ENCODE results near the gene TFB2M. TPM values are rescaled to one million over a fixed set of nuclear protein-coding genes. Genes with fewer than 3 reads are reported as not detected.

Gene TFB2M
- total and polyA plus RNA-seq, 2 of the 13 experiments (the other 11 are each of a cell fraction or from before 2014, with no cell fraction given): 15.7 to 31.4 TPM

DNA sequence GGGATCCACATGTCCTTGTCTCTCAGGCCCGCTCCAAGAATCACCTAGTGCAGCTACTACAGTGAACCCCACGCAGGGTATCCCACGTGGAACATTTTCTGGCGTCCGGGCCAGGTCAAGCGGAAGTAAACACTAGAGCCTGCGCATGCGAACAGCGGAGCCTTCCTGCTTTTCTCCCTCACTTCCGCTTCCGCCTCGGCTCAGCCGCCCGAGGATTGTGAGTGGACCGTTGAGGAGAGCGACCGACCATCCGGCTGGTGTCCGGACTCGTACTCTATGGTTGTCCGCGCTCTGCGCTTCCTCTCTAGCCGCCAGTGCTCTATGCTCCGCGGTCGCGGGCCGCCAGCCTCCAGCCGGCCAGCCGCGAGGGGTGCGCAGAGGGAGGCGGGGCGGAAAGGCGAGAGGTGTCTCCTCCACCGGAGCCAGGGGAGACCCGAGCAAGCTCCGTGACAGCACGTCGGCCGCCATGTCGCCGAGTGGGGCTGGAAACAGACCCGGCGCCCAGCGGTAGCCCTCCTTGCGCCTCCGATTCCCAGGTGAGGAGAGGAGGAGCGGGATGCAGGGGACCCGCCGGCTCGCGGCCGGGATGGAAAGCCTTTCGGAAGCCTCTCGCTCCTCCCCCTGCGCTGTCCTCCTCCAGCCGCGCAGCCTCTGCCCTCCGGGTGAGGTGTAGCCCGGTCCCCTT, at the start of gene TFB2M, which contains the start of gene CNST (continued):
- TF ChIP-seq, protein P1, sequence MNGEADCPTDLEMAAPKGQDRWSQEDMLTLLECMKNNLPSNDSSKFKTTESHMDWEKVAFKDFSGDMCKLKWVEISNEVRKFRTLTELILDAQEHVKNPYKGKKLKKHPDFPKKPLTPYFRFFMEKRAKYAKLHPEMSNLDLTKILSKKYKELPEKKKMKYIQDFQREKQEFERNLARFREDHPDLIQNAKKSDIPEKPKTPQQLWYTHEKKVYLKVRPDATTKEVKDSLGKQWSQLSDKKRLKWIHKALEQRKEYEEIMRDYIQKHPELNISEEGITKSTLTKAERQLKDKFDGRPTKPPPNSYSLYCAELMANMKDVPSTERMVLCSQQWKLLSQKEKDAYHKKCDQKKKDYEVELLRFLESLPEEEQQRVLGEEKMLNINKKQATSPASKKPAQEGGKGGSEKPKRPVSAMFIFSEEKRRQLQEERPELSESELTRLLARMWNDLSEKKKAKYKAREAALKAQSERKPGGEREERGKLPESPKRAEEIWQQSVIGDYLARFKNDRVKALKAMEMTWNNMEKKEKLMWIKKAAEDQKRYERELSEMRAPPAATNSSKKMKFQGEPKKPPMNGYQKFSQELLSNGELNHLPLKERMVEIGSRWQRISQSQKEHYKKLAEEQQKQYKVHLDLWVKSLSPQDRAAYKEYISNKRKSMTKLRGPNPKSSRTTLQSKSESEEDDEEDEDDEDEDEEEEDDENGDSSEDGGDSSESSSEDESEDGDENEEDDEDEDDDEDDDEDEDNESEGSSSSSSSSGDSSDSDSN (CRISPR knock-in tag; IDR thresholded peaks at IDR 0.05): peak; percentile 97
- TF ChIP-seq, protein P2, sequence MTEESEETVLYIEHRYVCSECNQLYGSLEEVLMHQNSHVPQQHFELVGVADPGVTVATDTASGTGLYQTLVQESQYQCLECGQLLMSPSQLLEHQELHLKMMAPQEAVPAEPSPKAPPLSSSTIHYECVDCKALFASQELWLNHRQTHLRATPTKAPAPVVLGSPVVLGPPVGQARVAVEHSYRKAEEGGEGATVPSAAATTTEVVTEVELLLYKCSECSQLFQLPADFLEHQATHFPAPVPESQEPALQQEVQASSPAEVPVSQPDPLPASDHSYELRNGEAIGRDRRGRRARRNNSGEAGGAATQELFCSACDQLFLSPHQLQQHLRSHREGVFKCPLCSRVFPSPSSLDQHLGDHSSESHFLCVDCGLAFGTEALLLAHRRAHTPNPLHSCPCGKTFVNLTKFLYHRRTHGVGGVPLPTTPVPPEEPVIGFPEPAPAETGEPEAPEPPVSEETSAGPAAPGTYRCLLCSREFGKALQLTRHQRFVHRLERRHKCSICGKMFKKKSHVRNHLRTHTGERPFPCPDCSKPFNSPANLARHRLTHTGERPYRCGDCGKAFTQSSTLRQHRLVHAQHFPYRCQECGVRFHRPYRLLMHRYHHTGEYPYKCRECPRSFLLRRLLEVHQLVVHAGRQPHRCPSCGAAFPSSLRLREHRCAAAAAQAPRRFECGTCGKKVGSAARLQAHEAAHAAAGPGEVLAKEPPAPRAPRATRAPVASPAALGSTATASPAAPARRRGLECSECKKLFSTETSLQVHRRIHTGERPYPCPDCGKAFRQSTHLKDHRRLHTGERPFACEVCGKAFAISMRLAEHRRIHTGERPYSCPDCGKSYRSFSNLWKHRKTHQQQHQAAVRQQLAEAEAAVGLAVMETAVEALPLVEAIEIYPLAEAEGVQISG (CRISPR knock-in tag; IDR thresholded peaks at IDR 0.05): peak; percentile 100
- TF ChIP-seq, protein P3, sequence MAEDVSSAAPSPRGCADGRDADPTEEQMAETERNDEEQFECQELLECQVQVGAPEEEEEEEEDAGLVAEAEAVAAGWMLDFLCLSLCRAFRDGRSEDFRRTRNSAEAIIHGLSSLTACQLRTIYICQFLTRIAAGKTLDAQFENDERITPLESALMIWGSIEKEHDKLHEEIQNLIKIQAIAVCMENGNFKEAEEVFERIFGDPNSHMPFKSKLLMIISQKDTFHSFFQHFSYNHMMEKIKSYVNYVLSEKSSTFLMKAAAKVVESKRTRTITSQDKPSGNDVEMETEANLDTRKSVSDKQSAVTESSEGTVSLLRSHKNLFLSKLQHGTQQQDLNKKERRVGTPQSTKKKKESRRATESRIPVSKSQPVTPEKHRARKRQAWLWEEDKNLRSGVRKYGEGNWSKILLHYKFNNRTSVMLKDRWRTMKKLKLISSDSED (CRISPR knock-in tag; IDR thresholded peaks at IDR 0.05): no peak
- TF ChIP-seq, protein P4, sequence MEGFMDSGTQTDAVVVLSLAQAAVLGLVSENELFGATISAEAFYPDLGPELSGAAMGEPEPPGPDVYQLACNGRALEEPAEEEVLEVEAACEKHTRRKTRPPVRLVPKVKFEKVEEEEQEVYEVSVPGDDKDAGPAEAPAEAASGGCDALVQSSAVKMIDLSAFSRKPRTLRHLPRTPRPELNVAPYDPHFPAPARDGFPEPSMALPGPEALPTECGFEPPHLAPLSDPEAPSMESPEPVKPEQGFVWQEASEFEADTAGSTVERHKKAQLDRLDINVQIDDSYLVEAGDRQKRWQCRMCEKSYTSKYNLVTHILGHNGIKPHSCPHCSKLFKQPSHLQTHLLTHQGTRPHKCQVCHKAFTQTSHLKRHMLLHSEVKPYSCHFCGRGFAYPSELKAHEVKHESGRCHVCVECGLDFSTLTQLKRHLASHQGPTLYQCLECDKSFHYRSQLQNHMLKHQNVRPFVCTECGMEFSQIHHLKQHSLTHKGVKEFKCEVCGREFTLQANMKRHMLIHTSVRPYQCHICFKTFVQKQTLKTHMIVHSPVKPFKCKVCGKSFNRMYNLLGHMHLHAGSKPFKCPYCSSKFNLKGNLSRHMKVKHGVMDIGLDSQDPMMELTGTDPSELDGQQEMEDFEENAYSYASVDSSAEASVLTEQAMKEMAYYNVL (CRISPR knock-in tag; IDR thresholded peaks at IDR 0.05; ENCODE audit: borderline replicate concordance): peak; percentile 74; the same call in 1 of the 2 replicates
- TF ChIP-seq HDAC2 (CRISPR knock-in tag; IDR thresholded peaks at IDR 0.05) (peak; percentile 89), MTA3 (CRISPR knock-in tag; IDR thresholded peaks at IDR 0.05) (no peak), ZNF598 (CRISPR knock-in tag; IDR thresholded peaks at IDR 0.05; ENCODE audit: borderline replicate concordance) (no peak), NR2F2 (IDR thresholded peaks at IDR 0.05; ENCODE audit: borderline replicate concordance, low read depth) (no peak; the same call in 1 of the 2 replicates), ZNF788 (CRISPR knock-in tag; IDR thresholded peaks at IDR 0.05; ENCODE audit: borderline replicate concordance) (peak; percentile 92; the same call in 1 of the 2 replicates), SMAD1 (CRISPR knock-in tag; IDR thresholded peaks at IDR 0.05; ENCODE audit: borderline replicate concordance, low read depth) (peak; percentile 76; the same call in 1 of the 2 replicates)
- TF ChIP-seq, protein P5, sequence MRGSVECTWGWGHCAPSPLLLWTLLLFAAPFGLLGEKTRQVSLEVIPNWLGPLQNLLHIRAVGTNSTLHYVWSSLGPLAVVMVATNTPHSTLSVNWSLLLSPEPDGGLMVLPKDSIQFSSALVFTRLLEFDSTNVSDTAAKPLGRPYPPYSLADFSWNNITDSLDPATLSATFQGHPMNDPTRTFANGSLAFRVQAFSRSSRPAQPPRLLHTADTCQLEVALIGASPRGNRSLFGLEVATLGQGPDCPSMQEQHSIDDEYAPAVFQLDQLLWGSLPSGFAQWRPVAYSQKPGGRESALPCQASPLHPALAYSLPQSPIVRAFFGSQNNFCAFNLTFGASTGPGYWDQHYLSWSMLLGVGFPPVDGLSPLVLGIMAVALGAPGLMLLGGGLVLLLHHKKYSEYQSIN (CRISPR knock-in tag; IDR thresholded peaks at IDR 0.05; ENCODE audit: borderline replicate concordance): no peak
- TF ChIP-seq, protein P6, sequence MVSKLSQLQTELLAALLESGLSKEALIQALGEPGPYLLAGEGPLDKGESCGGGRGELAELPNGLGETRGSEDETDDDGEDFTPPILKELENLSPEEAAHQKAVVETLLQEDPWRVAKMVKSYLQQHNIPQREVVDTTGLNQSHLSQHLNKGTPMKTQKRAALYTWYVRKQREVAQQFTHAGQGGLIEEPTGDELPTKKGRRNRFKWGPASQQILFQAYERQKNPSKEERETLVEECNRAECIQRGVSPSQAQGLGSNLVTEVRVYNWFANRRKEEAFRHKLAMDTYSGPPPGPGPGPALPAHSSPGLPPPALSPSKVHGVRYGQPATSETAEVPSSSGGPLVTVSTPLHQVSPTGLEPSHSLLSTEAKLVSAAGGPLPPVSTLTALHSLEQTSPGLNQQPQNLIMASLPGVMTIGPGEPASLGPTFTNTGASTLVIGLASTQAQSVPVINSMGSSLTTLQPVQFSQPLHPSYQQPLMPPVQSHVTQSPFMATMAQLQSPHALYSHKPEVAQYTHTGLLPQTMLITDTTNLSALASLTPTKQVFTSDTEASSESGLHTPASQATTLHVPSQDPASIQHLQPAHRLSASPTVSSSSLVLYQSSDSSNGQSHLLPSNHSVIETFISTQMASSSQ (IDR thresholded peaks at IDR 0.05; ENCODE audit: low read depth): no peak
- TF ChIP-seq, protein P6 (CRISPR knock-in tag; IDR thresholded peaks at IDR 0.05; ENCODE audit: borderline replicate concordance): no peak; the same call in 1 of the 2 replicates
